Measurements from ENCODE around the gene CCDC159.
A peak's percentile ranks its signal among the peaks of the same experiment; 100 is the strongest.

The CCDC159 gene

GRCh38 chr19:11364296-11364904, 18.1 kb downstream of the CCDC159 start:
- CTCF ChIA-PET: interaction anchor here (1.3 kb wide), 1 partner anchor 19 kb away, joined by 3 read pairs; no protein-coding TSS in a partner anchor
- no peak for TF ChIP-seq SP3 (tag by site-specific recombination; IDR thresholded peaks at IDR 0.05)
- TF ChIP-seq BCL11B (tag by site-specific recombination; IDR thresholded peaks at IDR 0.05; ENCODE audit: low read depth): no peak
- no peak for TF ChIP-seq ZFP41 (tag by site-specific recombination; IDR thresholded peaks at IDR 0.05; ENCODE audit: borderline replicate concordance)
- no peak for TF ChIP-seq ZSCAN5A (tag by site-specific recombination; IDR thresholded peaks at IDR 0.05)
- TF ChIP-seq ZXDB (tag by site-specific recombination; IDR thresholded peaks at IDR 0.05): no peak
- 0 out of 2 replicates have a peak, but pooled peaks have one; percentile 14 for TF ChIP-seq ZFP69B (tag by site-specific recombination; IDR thresholded peaks at IDR 0.05)
- TF ChIP-seq SP2 (tag by site-specific recombination; IDR thresholded peaks at IDR 0.05): no peak
- no peak for TF ChIP-seq SETDB1 (IDR thresholded peaks at IDR 0.05; ENCODE audit: insufficient read length, low read length)
- no peak for TF ChIP-seq ZNF19 (tag by site-specific recombination; IDR thresholded peaks at IDR 0.05; ENCODE audit: low read depth)
- 0 out of 2 replicates have a peak, but pooled peaks have one; percentile 5 for TF ChIP-seq ZNF10 (tag by site-specific recombination; IDR thresholded peaks at IDR 0.05)
- TF ChIP-seq HIC1 (tag by site-specific recombination; IDR thresholded peaks at IDR 0.05): peak; percentile 64; the same call in 1 of the 2 replicates
- no peak for TF ChIP-seq ZNF26 (tag by site-specific recombination; IDR thresholded peaks at IDR 0.05)
- TF ChIP-seq ZNF274 (IDR thresholded peaks at IDR 0.05; ENCODE audit: low read length): no peak
- no peak for TF ChIP-seq ZNF274 (tag by site-specific recombination; IDR thresholded peaks at IDR 0.05; ENCODE audit: borderline replicate concordance)

GRCh38 chr19:11364935-11365334, 18.6 kb downstream of the CCDC159 start:
- Histone ChIP-seq H3K4me3 (ENCODE audit: low read depth, low read length) (no peak overlapping the region), H3K4me1 (ENCODE audit: control insufficient read depth, insufficient read depth, low read length) (no peaks in the 10 kb centered on the region), H3K36me3 (ENCODE audit: control insufficient read depth in 2 of 2, insufficient read depth in 1 of 2, low read length in 2 of 2) (peaks cover 0 to 41% of the 10 kb centered on the region in 2 experiments; a peak in 2 of 3 replicates), H3K9me3 (ENCODE audit: control insufficient read depth, insufficient read depth, low read depth, low read length) (no peaks in the 10 kb centered on the region), H3K27ac (ENCODE audit: extremely low read depth, low read depth, low read length) (no peak overlapping the region)
- CTCF ChIA-PET: no interaction called here
- POLR2A ChIA-PET: no interaction called here
- TF ChIP-seq ZNF692 (tag by site-specific recombination; IDR thresholded peaks at IDR 0.05): 0 out of 2 replicates have a peak, but pooled peaks have one; percentile 31
- TF ChIP-seq ZSCAN18 (tag by site-specific recombination; IDR thresholded peaks at IDR 0.05): no peak
- no peak for TF ChIP-seq KLF1 (tag by site-specific recombination; IDR thresholded peaks at IDR 0.05)
- no peak for TF ChIP-seq SETDB1 (IDR thresholded peaks at IDR 0.05; ENCODE audit: insufficient read length, low read length)
- TF ChIP-seq SP2 (tag by site-specific recombination; IDR thresholded peaks at IDR 0.05): peak; percentile 59
- no peak for TF ChIP-seq ZNF510 (tag by site-specific recombination; IDR thresholded peaks at IDR 0.05; ENCODE audit: insufficient replicate concordance)
- TF ChIP-seq ZNF311 (tag by site-specific recombination; IDR thresholded peaks at IDR 0.05; ENCODE audit: borderline replicate concordance): no peak
- peak; percentile 45; the same call in 1 of the 2 replicates for TF ChIP-seq PATZ1 (tag by site-specific recombination; IDR thresholded peaks at IDR 0.05)
- TF ChIP-seq EGR2 (tag by site-specific recombination; IDR thresholded peaks at IDR 0.05; ENCODE audit: low read depth): peak; percentile 34; the same call in 1 of the 2 replicates
- TF ChIP-seq OSR2 (tag by site-specific recombination; IDR thresholded peaks at IDR 0.05): no peak

More at GRCh38 chr19:11364296-11364904, 18.1 kb downstream of the CCDC159 start:
- no peaks in the 10 kb centered on the region for H3K9me3 ChIP-seq (ENCODE audit: control insufficient read depth, insufficient read depth, low read depth, low read length)
- no peak overlapping the region for H3K27ac ChIP-seq (ENCODE audit: extremely low read depth, low read depth, low read length)
- POLR2A ChIA-PET: interaction anchor here (1.6 kb wide), 1 partner anchor 10 kb away, joined by 8 read pairs; the partner anchor contains the start of gene SWSAP1
- H3K4me3 ChIP-seq (ENCODE audit: low read depth, low read length): no peak overlapping the region
- no peaks in the 10 kb centered on the region for H3K4me1 ChIP-seq (ENCODE audit: control insufficient read depth, insufficient read depth, low read length)
- H3K36me3 ChIP-seq (ENCODE audit: control insufficient read depth in 2 of 2, insufficient read depth in 1 of 2, low read length in 2 of 2): peaks cover 0 to 37% of the 10 kb centered on the region in 2 experiments; a peak in 2 of 3 replicates
